OCI-LY7 (cell line): ENCODE data around the gene CNOT10.

Experiments used
- EZH2phosphoT487 ChIP-seq: fragments of 200-600 bp; sonication (generic); IDR thresholded peaks from 2 replicates; pipeline ENCODE4 v1.6.1; 2018; ENCODE audit warnings: low read depth, borderline replicate concordance, mild to moderate bottlenecking, mixed run types, antibody characterized with exemption, low read length, moderate library complexity, mixed read lengths
- TF ChIP-seq, protein P1 (sequence below): fragments of 200-600 bp; sonication (generic); conservative IDR thresholded peaks from 2 replicates; pipeline ENCODE4 v1.5.1; 2014; ENCODE audit warnings: mild to moderate bottlenecking, antibody characterized with exemption, low read length, moderate library complexity, mixed read lengths

GRCh38 chr3:32778389-32778788 is 93.4 kb downstream of the CNOT10 start:
- TF ChIP-seq, protein P1, sequence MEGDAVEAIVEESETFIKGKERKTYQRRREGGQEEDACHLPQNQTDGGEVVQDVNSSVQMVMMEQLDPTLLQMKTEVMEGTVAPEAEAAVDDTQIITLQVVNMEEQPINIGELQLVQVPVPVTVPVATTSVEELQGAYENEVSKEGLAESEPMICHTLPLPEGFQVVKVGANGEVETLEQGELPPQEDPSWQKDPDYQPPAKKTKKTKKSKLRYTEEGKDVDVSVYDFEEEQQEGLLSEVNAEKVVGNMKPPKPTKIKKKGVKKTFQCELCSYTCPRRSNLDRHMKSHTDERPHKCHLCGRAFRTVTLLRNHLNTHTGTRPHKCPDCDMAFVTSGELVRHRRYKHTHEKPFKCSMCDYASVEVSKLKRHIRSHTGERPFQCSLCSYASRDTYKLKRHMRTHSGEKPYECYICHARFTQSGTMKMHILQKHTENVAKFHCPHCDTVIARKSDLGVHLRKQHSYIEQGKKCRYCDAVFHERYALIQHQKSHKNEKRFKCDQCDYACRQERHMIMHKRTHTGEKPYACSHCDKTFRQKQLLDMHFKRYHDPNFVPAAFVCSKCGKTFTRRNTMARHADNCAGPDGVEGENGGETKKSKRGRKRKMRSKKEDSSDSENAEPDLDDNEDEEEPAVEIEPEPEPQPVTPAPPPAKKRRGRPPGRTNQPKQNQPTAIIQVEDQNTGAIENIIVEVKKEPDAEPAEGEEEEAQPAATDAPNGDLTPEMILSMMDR = 0 out of 2 replicates have a peak, but pooled peaks have one; percentile 26
- TF ChIP-seq EZH2phosphoT487 = no peak
